ENCODE results near the gene SPAG5. TPM values are rescaled to one million over a fixed set of nuclear protein-coding genes. Genes with fewer than 3 reads are reported as not detected.

Gene SPAG5
- total RNA-seq, 1 donor from 2014 or later = 89.6 TPM

DNA sequence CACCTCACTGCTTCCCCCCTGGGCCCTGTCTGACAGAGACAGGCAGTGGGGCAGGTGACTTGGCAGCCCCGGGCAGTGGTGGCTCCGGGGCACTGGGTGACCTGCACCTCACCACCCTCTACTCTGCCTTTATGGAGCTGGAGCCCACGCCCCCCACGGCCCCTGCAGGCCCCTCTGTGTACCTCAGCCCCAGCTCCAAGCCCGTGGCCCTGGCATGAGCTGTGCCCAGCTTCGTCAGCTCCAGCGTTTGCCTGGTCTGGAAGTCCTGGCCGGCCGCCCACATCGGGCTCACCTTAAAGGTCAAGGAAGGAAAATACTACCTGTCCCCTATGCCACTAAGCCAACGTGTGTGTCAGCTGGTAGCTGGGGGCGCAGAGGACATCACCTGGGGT, 61.6 kb downstream of the SPAG5 start:
- no peaks in the 10 kb centered on the region for H3K36me3 Mint-ChIP-seq (ENCODE audit: low read depth)
- no peak overlapping the region for H3K27ac Mint-ChIP-seq

DNA sequence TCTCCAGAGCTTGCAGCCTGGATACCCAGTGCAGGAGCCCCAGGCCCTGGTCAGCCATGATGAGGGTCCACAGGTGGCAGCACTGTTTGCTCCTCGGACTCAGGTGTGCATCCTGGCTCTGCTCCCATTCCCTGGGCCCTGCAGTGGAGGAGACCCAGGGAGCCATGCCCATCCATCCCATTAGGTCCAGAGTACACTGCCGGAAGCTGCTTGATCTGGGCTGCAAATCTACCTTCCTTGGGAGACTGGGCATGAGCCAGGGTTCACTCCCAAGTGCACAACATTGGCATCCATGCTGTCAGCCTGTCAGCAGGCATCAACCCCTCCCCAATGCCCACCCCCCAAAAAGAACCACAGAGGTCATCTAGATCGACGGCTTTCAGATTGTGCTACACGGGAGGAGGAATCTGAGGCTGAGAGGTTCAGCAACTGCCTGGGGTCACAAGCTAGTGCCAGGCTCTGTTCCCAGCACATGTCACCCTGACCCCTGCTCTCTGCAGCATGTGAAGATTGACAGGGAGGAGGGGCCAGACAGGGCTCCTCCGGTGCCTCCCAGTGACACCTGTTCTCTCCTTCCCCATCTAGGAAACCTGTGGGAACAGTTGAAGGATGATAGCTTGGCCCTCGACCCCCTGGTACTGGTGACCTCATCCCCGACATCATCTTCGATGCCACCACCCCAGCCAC, 62.1 kb downstream of the SPAG5 start:
- H3K4me3 Mint-ChIP-seq = no peak overlapping the region
- no peak overlapping the region for H3K27ac Mint-ChIP-seq
- no peak for DNase-seq
- peaks cover under 1% of the 10 kb centered on the region for H3K27me3 Mint-ChIP-seq
- no peaks in the 10 kb centered on the region for H3K9me3 Mint-ChIP-seq
- intact Hi-C loops (cut with micrococcal nuclease) = no loop called here
- H3K36me3 Mint-ChIP-seq (ENCODE audit: low read depth) = no peaks in the 10 kb centered on the region
- H3K4me1 Mint-ChIP-seq = no peaks in the 10 kb centered on the region

More for the DNA sequence above, 61.6 kb downstream of the SPAG5 start:
- Mint-ChIP-seq H3K4me1 (no peaks in the 10 kb centered on the region), H3K27me3 (no peaks in the 10 kb centered on the region), H3K4me3 (no peak overlapping the region), H3K9me3 (no peaks in the 10 kb centered on the region)
- no peak for DNase-seq
- intact Hi-C loops (cut with micrococcal nuclease) = no loop called here

DNA sequence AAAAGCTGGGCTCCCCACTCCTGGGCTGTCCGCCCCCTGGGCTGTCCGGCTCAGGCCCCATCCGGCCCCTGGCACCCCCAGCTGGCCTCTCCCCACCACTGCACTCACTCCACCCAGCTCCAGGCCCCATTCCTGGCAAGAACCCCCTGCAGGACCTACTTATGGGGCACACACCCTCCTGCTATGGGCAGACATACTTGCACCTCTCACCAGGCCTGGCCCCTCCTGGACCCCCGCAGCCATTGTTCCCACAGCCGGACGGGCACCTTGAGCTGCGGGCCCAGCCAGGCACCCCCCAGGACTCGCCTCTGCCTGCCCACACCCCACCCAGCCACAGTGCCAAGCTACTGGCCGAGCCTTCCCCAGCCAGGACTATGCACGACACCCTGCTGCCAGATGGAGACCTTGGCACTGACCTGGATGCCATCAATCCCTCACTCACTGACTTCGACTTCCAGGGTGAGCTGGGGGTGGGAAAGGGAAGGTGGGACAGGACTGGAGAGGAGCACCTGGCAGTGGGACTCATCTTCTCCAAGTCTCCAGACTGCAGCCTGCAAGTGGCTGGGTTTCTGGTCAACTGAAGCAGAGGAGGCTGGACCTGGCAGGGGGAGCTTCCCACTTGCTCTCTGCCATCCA, 64.0 kb downstream of the SPAG5 start:
- Mint-ChIP-seq H3K36me3 (ENCODE audit: low read depth) (no peaks in the 10 kb centered on the region), H3K27me3 (peaks cover 3% of the 10 kb centered on the region), H3K4me1 (no peaks in the 10 kb centered on the region), H3K27ac (no peak overlapping the region), H3K4me3 (no peak overlapping the region), H3K9me3 (no peaks in the 10 kb centered on the region)
- intact Hi-C loops (cut with micrococcal nuclease) = no loop called here
- DNase-seq = no peak

DNA sequence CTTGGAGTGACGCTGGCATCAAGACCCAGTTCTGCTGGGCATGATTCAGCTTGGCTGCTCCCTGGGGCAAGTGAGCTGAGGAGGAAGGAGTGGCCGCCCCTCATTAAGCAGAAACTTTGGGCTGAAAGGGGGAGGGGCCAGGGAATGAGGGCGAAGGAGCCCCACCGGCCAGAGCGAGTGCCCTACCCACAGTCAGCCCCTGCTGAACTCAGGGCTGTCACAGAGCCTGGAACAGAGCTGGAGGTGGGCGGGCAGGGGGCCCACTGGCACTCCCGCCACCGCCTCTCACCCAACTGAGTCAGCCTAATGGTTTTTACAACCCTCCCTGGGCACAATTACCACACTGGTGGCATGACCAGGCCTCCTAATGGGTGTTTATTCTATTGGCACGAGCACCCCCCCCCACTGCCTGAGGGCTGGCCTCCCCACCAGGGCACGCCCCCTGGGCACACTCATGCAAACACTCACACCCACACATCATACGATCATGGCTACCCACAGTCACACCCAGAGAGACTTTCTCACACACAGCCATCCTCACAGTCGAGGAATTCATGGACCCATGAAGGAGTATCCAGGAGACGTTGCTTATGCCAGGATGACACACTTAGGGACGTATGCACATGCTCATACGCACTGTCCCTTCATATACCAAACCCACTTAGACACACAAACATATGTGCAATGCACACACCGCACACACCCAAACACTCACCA, 65.6 kb downstream of the SPAG5 start:
- H3K27ac Mint-ChIP-seq = no peak overlapping the region
- no peaks in the 10 kb centered on the region for H3K9me3 Mint-ChIP-seq
- no peaks in the 10 kb centered on the region for H3K36me3 Mint-ChIP-seq (ENCODE audit: low read depth)
- peaks cover 3% of the 10 kb centered on the region for H3K27me3 Mint-ChIP-seq
- H3K4me1 Mint-ChIP-seq = no peaks in the 10 kb centered on the region
- no peak for DNase-seq
- intact Hi-C loops (cut with micrococcal nuclease) = no loop called here
- no peak overlapping the region for H3K4me3 Mint-ChIP-seq

DNA sequence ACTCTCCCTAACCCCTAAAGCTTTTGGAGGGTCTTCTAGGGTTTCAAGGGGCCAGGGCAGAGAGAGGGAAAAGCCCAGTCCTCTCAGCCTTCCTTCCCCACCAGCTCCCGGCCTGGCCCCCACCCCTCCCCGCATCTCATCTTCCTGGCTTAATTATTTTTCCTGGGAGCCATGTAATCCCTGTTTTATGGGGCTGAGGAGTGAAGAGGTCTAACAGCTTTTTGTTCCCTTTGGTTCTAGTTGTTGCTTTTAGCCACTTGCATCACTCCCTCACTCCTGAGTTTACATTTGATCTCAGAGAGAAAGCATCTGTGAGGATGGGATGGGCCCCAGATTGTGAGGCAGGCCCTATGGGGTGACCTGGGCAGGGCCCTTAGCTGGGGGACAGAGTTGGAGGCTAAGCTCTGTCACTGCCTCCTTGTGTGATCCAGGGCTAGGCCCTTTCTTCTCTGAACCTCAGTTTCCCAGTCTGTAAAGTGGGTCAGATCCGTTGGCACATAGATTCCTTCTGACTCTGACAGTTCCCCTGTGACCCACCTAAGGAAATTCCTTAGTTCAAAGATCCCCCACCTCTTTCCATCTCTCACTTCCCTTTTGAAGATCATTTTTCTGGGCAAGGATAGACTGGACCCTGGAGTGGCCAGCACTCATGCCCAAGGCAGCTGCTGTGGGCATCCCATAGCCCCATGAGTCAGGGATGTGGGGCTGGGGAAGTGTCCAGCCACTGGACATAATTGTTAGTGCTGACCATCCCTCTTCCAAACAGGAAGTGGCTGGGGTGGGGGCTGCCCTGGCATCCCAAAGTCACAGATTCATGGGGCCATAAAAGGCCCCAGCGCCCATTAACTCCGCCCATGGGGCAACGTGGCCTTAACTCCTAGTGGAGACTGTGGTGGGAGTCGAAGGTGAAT, 66.5 kb downstream of the SPAG5 start:
- intact Hi-C loops (cut with micrococcal nuclease) = no loop called here
- Mint-ChIP-seq H3K9me3 (no peaks in the 10 kb centered on the region), H3K27ac (no peak overlapping the region), H3K4me1 (no peaks in the 10 kb centered on the region), H3K27me3 (peaks cover 3% of the 10 kb centered on the region), H3K36me3 (ENCODE audit: low read depth) (no peaks in the 10 kb centered on the region), H3K4me3 (no peak overlapping the region)
- no peak for DNase-seq

DNA sequence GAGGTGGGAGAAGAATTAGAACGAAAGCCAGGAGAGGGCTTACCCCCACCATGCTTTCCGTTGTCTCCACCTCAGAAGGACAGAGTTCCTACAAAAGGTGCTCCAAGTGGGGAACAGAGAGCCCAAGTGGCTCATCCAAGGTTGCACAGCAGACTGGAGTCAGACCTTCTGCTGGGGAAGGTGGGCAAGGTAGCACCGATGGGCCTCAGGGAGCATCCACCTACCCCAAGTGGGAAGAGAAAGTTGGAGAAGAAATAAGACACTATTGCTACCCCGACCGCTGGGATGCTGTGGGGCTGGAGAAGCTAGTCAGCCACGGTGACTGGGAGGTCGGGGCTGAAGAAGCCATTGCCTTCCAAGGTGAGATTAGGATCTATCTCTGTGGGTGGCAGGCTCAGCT, 67.9 kb downstream of the SPAG5 start:
- no peaks in the 10 kb centered on the region for H3K4me1 Mint-ChIP-seq
- no peaks in the 10 kb centered on the region for H3K9me3 Mint-ChIP-seq
- H3K36me3 Mint-ChIP-seq (ENCODE audit: low read depth) = no peaks in the 10 kb centered on the region
- no peak overlapping the region for H3K4me3 Mint-ChIP-seq
- DNase-seq = no peak
- H3K27ac Mint-ChIP-seq = no peak overlapping the region
- H3K27me3 Mint-ChIP-seq = peaks cover 3% of the 10 kb centered on the region
- intact Hi-C loops (cut with micrococcal nuclease) = no loop called here

DNA sequence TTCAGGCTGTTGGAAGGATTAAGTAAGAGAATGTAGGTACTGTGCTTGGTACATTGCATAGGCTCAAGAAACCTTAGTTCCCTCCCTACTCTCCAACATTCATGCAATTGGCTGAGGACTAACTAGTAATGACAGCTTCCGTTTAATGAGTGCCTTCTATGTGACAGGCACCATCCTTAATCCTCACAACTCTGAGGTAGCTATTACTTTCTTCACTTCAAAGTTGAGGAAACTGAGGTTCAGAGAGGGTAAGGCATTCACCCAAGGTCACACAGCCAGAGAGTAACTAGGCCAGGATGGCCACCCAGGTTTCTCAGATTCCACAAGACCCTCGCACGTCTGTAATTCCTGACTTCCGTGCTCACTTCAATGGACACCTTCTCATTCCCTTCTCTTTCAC, 68.6 kb downstream of the SPAG5 start:
- Mint-ChIP-seq H3K4me3 (no peak overlapping the region), H3K27me3 (peaks cover 3% of the 10 kb centered on the region), H3K9me3 (no peaks in the 10 kb centered on the region), H3K27ac (no peak overlapping the region), H3K36me3 (ENCODE audit: low read depth) (no peaks in the 10 kb centered on the region), H3K4me1 (no peaks in the 10 kb centered on the region)
- intact Hi-C loops (cut with micrococcal nuclease) = no loop called here
- DNase-seq = no peak

DNA sequence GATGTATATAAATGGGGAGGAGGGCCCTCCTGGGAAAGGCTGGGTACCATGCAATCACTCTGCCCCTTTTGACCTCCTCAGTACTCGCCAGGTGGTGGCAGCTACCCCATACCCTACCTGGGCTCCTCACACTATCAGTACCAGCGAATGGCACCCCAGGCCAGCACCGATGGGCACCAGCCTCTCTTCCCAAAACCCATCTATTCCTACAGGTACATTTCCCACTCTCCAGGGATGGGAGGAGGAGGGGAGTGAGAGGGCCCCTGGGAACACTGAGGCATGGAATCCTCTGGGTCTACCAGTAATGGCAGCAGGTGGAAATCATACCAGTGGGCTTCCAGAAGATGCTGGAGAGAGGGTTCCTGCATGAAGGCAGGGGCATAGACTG, 69.8 kb downstream of the SPAG5 start:
- Mint-ChIP-seq H3K4me3 (no peak overlapping the region), H3K27ac (no peak overlapping the region), H3K36me3 (ENCODE audit: low read depth) (no peaks in the 10 kb centered on the region), H3K4me1 (no peaks in the 10 kb centered on the region), H3K9me3 (no peaks in the 10 kb centered on the region), H3K27me3 (peaks cover 3% of the 10 kb centered on the region)
- intact Hi-C loops (cut with micrococcal nuclease) = no loop called here
- DNase-seq = no peak

DNA sequence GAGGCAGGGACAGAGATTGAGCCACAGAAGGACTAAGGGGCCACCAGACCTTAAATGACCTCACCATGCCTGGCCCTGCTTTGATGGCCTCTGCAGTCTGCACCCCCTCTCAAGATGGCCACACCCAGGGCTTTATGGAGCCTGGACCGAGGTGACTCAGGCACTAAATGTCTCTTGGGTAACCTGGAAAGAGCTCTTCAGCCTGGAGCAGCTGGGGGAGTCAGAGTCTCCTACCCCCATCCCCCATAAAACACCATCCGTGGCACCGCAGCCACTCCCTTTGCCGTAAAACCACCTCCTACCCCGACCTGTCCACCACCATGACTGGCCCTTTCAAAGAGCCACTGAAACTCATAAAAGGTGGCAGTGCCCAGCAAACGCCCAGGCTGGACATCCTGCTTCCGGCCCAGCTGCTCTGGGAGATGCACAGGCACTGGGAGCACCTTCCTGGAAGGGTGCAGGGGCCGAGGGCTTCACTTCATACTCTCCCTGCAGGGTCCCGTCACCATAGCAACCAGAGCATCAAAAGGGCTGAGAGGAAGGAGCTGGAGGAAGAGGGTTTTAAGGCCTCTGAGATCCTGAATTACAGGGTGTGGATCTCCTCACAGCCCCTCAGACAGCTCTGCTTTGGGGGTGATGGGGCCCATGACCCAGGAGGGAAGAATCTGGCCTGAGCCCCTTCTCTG, 70.4 kb downstream of the SPAG5 start:
- Mint-ChIP-seq H3K27me3 (peaks cover 3% of the 10 kb centered on the region), H3K36me3 (ENCODE audit: low read depth) (no peaks in the 10 kb centered on the region), H3K4me3 (no peak overlapping the region), H3K27ac (no peak overlapping the region), H3K9me3 (no peaks in the 10 kb centered on the region), H3K4me1 (no peaks in the 10 kb centered on the region)
- no peak for DNase-seq
- intact Hi-C loops (cut with micrococcal nuclease) = no loop called here

DNA sequence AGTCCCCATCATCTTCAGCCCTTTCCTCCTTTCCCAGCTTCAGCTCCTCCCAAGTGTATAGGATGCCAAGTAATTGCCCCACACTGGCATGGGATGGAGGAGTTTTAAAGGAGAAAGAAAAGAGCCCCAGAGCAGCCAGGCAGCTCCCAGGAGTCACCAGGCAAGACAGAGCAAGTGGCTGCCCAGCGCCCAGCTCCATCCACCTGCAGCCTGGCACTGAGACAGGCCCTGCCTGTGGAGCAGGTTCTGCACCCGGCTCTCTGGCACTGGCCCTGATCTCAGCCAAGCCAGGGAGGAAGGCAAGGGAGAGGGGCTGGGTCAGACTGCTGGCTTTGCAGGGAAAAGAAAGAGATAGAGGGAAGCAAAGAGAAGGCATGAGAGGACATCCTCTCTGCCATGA, 71.0 kb downstream of the SPAG5 start:
- Mint-ChIP-seq H3K4me3 (no peak overlapping the region), H3K27ac (no peak overlapping the region), H3K4me1 (no peaks in the 10 kb centered on the region), H3K36me3 (ENCODE audit: low read depth) (no peaks in the 10 kb centered on the region), H3K27me3 (peaks cover 3% of the 10 kb centered on the region), H3K9me3 (no peaks in the 10 kb centered on the region)
- DNase-seq = no peak
- intact Hi-C loops (cut with micrococcal nuclease) = no loop called here

Other genes starting within 250 kb of the SPAG5 start
- 112 and 115 TPM in 2 replicates for gene POLDIP2, start 241.5 kb downstream of the SPAG5 start, total RNA-seq
- gene SEBOX, start 233.8 kb downstream of the SPAG5 start, total RNA-seq = not detected in 2 replicates
- gene VTN, start 228.7 kb downstream of the SPAG5 start, total RNA-seq = 0.23 and 0.24 TPM in 2 replicates
- gene SARM1, start 227.3 kb downstream of the SPAG5 start, total RNA-seq = 36.4 and 37.7 TPM in 2 replicates
- gene SLC46A1, start 192.8 kb downstream of the SPAG5 start, total RNA-seq = 7.0 and 7.9 TPM in 2 replicates
- gene SLC13A2, start 125.4 kb downstream of the SPAG5 start, total RNA-seq = not detected in 2 replicates
- not detected in 2 replicates for gene FOXN1, start 92.7 kb downstream of the SPAG5 start, total RNA-seq
- gene UNC119, start 46.4 kb downstream of the SPAG5 start, total RNA-seq = 59.8 and 60.2 TPM in 2 replicates
- 65.8 and 70.9 TPM in 2 replicates for gene PIGS, start 27.5 kb downstream of the SPAG5 start, total RNA-seq
- gene ALDOC, start 22.1 kb downstream of the SPAG5 start, total RNA-seq = 70.2 and 72.9 TPM in 2 replicates
- gene RSKR, start 15.2 kb upstream of the SPAG5 start, total RNA-seq = 40.8 and 43.8 TPM in 2 replicates
- gene BLTP2, start 46.1 kb upstream of the SPAG5 start, total RNA-seq = 220 and 225 TPM in 2 replicates
- 43.8 and 46.2 TPM in 2 replicates for gene SDF2, start 62.9 kb upstream of the SPAG5 start, total RNA-seq
- 100 and 108 TPM in 2 replicates for gene SUPT6H, start 63.2 kb upstream of the SPAG5 start, total RNA-seq
- gene PROCA1, start 112.9 kb upstream of the SPAG5 start, total RNA-seq = 6.0 TPM in 2 replicates
- gene RAB34, start 118.8 kb upstream of the SPAG5 start, total RNA-seq = 19.2 and 20.6 TPM in 2 replicates
- 1,588 and 1,610 TPM in 2 replicates for gene RPL23A, start 121.0 kb upstream of the SPAG5 start, total RNA-seq
- 12.5 and 16.8 TPM in 2 replicates for gene TLCD1, start 127.2 kb upstream of the SPAG5 start, total RNA-seq
- 5.5 and 6.1 TPM in 2 replicates for gene NEK8, start 129.8 kb upstream of the SPAG5 start, total RNA-seq
- gene TRAF4, start 145.0 kb upstream of the SPAG5 start, total RNA-seq = 155 and 168 TPM in 2 replicates
- 22.4 and 24.0 TPM in 2 replicates for gene FAM222B, start 243.8 kb upstream of the SPAG5 start, total RNA-seq